GM23248 (cell line): Measurements from ENCODE around the gene FSTL4. TPM values are rescaled to one million over a fixed set of nuclear protein-coding genes. Genes with fewer than 3 reads are reported as not detected.

Experiments
- DNase-seq: peaks from one replicate; pipeline ENCODE4 v3.0.0-alpha.2; 2015
- H2AFZ ChIP-seq: fragments of 200-600 bp; sonication (generic); 2 replicates; pipeline ENCODE4 v1.6.1; 2016; ENCODE audit warnings: antibody characterized with exemption
- H3F3A ChIP-seq: fragments of 200-600 bp; sonication (generic); 2 replicates; pipeline ENCODE4 v1.6.1; 2016; ENCODE audit warnings: mild to moderate bottlenecking, antibody characterized with exemption, mixed run types; ENCODE audit not compliant: insufficient read depth
- H3K27ac ChIP-seq: fragments of 200-600 bp; sonication (generic); 2 replicates; pipeline ENCODE4 v1.5.1; 2016; ENCODE audit warnings: mild to moderate bottlenecking
- H3K27me3 ChIP-seq: fragments of 200-600 bp; sonication (generic); replicated peaks from 2 replicates; pipeline ENCODE4 v1.6.1; 2016; ENCODE audit warnings: mild to moderate bottlenecking; ENCODE audit not compliant: insufficient read depth
- H3K36me3 ChIP-seq: fragments of 200-600 bp; sonication (generic); 2 replicates; pipeline ENCODE4 v1.6.1; 2016; ENCODE audit warnings: low read depth, mild to moderate bottlenecking
- H3K4me1 ChIP-seq: fragments of 200-600 bp; sonication (generic); 2 replicates; pipeline ENCODE4 v1.6.1; 2016; ENCODE audit warnings: mild to moderate bottlenecking; ENCODE audit not compliant: insufficient read depth
- H3K4me2 ChIP-seq: fragments of 200-600 bp; sonication (generic); one replicate; pipeline ENCODE4 v1.6.1; 2016; ENCODE audit warnings: mild to moderate bottlenecking; ENCODE audit not compliant: unreplicated experiment
- H3K4me3 ChIP-seq: fragments of 200-600 bp; sonication (generic); 2 replicates; pipeline ENCODE4 v1.5.1; 2016; ENCODE audit warnings: mild to moderate bottlenecking
- H3K79me2 ChIP-seq: fragments of 200-600 bp; sonication (generic); 2 replicates; pipeline ENCODE4 v1.6.1; 2016; ENCODE audit warnings: mild to moderate bottlenecking; ENCODE audit not compliant: insufficient read depth
- H3K9ac ChIP-seq: fragments of 200-600 bp; sonication (generic); 2 replicates; pipeline ENCODE4 v1.6.1; 2016; ENCODE audit warnings: mild to moderate bottlenecking
- H3K9me2 ChIP-seq: fragments of 200-600 bp; sonication (generic); 2 replicates; pipeline ENCODE4 v1.6.1; 2016; ENCODE audit warnings: mixed run types, mild to moderate bottlenecking, moderate library complexity; ENCODE audit not compliant: insufficient read depth
- H3K9me3 ChIP-seq: fragments of 200-600 bp; sonication (generic); one replicate; pipeline ENCODE4 v1.6.1; 2017; ENCODE audit warnings: low read depth
- H4K20me1 ChIP-seq: fragments of 200-600 bp; sonication (generic); 2 replicates; pipeline ENCODE4 v1.6.0; 2016; ENCODE audit not compliant: insufficient read depth
- EZH2 ChIP-seq: fragments of 200-600 bp; sonication (generic); IDR thresholded peaks from 2 replicates; pipeline ENCODE4 v1.6.1; 2018; ENCODE audit warnings: antibody characterized with exemption, mild to moderate bottlenecking; ENCODE audit not compliant: insufficient read depth, poor library complexity, severe bottlenecking
- EZH2phosphoT487 ChIP-seq: fragments of 200-600 bp; sonication (generic); IDR thresholded peaks from 2 replicates; pipeline ENCODE4 v1.6.1; 2018; ENCODE audit warnings: antibody characterized with exemption, moderate library complexity, mild to moderate bottlenecking, low read depth; ENCODE audit not compliant: insufficient read depth
- WGBS, 2 experiments: methylation state at CpG; one replicate each; pipeline ENCODE4 v1.1.6; 2015 to 2017; ENCODE audit warnings: low lambda C conversion rate in 2 of 2, low coverage in 1 of 2; ENCODE audit errors: missing lambda C conversion rate in 2 of 2; 5-methylcytosine and 5-hydroxymethylcytosine counted together
- in situ Hi-C: fragments of 300-500 bp; cut with MboI; formaldehyde crosslinking; loops from 2 replicates; pipeline ENCODE4 v1.15.0; 2020
- polyA plus RNA-seq: library from polyadenylated mRNA; unstranded; fragments of >200 nt; fragmentation: Nextera tagmentation; extraction: Ambion mirVana; gene quantifications from 2 replicates; pipeline ENCODE4 v1.2.1, GENCODE V29; 2016
- total RNA-seq: library from RNA; depleted of rRNA; stranded (reverse); fragments of >200 nt; shearing (Covaris generic); gene quantifications from 2 replicates; pipeline ENCODE4 v1.2.3, GENCODE V29; 2014

The FSTL4 gene
- total and polyA plus RNA-seq, 2 experiments from 2014 or later, result not detected

DNA sequence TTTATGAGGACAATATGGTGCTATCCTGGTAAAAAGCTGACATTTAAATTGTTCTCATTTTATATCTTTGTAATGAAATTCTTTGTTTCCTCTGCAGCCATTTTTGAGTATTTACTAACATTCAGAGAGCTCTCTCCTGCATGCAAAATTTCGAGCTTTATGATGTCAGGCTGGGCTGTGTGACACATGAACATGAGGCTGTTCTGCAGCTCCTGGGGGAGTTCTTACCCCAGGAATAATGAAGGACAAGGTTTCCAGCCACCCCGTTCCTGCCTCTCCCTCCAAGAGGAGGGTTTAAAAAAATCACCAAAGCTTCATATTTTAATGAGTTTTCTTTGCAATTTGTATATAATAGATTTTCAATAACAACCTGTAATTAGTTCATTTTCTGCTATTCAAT is 308.2 kb downstream of the FSTL4 start:
- no peak overlapping the region for H3K9ac ChIP-seq
- WGBS, 2 experiments, result 13% methylated on average over 2 of the region's 2 CpGs
- in situ Hi-C loops, result no loop called here
- H3K79me2 ChIP-seq, result no peaks in the 10 kb centered on the region
- DNase-seq, result no peak
- no peaks in the 10 kb centered on the region for H3K36me3 ChIP-seq
- no peaks in the 10 kb centered on the region for H3F3A ChIP-seq
- no peak overlapping the region for H3K4me3 ChIP-seq
- no peaks in the 10 kb centered on the region for H3K4me1 ChIP-seq
- no peaks in the 10 kb centered on the region for H4K20me1 ChIP-seq
- TF ChIP-seq EZH2 (no peak), EZH2phosphoT487 (no peak)
- H2AFZ ChIP-seq, result no peak overlapping the region
- H3K9me2 ChIP-seq, result no peaks in the 10 kb centered on the region
- no peak overlapping the region for H3K27ac ChIP-seq
- no peak overlapping the region for H3K4me2 ChIP-seq
- no peaks in the 10 kb centered on the region for H3K9me3 ChIP-seq
- H3K27me3 ChIP-seq, result peaks cover 4% of the 10 kb centered on the region

DNA sequence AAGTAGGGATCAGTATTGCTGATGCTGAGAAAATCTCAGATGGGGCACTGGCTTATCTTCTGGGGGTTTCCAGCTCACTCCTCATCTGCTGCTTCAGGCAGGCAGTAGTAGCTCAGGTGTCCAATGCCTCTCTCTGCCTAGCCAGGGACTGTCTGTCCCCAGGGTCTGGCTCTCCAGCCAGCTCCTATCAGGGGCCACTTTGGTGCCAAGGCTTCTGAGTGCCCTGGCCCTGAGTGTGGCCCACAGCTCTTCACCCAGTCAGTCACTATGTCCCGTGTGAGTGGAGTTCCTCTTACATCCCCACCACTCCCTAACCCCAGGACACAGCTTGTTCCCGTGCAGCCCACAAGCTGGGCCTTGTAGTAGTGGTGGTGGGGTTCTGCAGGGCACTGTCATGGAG is 309.0 kb downstream of the FSTL4 start:
- no peaks in the 10 kb centered on the region for H3K9me3 ChIP-seq
- TF ChIP-seq EZH2 (no peak), EZH2phosphoT487 (no peak)
- no peak overlapping the region for H3K9ac ChIP-seq
- WGBS, 2 experiments, result 32 to 36% methylated on average over 2 of the region's 2 CpGs
- no peaks in the 10 kb centered on the region for H3F3A ChIP-seq
- H4K20me1 ChIP-seq, result no peaks in the 10 kb centered on the region
- no peak overlapping the region for H3K4me3 ChIP-seq
- H3K27me3 ChIP-seq, result peaks cover 4% of the 10 kb centered on the region
- H3K36me3 ChIP-seq, result no peaks in the 10 kb centered on the region
- H3K79me2 ChIP-seq, result no peaks in the 10 kb centered on the region
- no peaks in the 10 kb centered on the region for H3K9me2 ChIP-seq
- DNase-seq, result no peak
- H2AFZ ChIP-seq, result no peak overlapping the region
- in situ Hi-C loops, result no loop called here
- no peaks in the 10 kb centered on the region for H3K4me1 ChIP-seq
- no peak overlapping the region for H3K4me2 ChIP-seq
- no peak overlapping the region for H3K27ac ChIP-seq

DNA sequence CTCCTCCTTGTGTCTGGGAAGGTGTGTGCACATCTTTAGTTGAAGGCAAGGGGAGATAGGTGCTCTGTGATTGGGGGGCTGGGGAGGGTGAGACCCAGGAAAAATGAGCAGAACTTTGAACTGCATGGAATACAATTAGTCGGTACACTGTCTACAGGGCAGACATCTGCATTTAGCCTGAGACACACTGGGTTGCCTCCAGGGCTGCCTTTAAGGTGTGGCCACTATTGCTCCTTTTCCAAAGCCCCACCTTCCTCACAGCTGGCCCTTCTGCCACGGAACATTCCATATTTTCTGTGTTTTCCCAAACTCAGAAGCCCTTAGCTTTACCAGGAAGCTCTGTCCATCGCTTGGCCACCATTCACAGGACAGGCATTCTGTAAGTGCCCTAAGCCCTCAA is 312.6 kb downstream of the FSTL4 start:
- no peak for DNase-seq
- Histone ChIP-seq H3F3A (no peaks in the 10 kb centered on the region), H3K4me3 (no peak overlapping the region), H3K36me3 (no peaks in the 10 kb centered on the region), H3K9me2 (no peaks in the 10 kb centered on the region), H3K27ac (no peak overlapping the region), H3K27me3 (no peaks in the 10 kb centered on the region; the same call in 1 of the 2 replicates), H3K79me2 (no peaks in the 10 kb centered on the region), H3K9me3 (no peaks in the 10 kb centered on the region), H2AFZ (no peak overlapping the region), H4K20me1 (no peaks in the 10 kb centered on the region), H3K4me1 (no peaks in the 10 kb centered on the region), H3K4me2 (no peak overlapping the region), H3K9ac (no peak overlapping the region)
- TF ChIP-seq EZH2phosphoT487 (no peak), EZH2 (no peak)
- 54 to 59% methylated on average over 3 of the region's 3 CpGs for WGBS, 2 experiments
- in situ Hi-C loops, result no loop called here

DNA sequence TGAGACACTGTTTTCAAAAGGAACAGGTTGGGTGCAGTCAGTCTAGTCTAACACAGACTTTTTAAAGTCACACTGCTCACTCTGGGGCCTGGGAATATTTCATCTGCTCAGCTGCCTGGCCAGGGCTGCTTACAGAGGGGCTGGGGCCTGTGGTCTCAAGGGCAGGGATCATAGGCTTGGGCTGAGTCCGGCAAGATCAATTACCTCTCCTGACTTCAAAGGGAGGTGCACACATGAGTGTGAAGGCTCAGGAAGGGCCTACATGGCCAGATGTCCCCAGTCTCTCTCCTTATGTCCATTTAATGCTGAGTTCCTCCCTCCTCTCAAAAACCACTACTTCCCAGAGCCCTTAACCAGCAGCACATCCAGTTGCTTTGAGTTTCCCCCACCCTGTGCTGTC is 313.3 kb downstream of the FSTL4 start:
- Histone ChIP-seq H3F3A (no peaks in the 10 kb centered on the region), H3K4me3 (no peak overlapping the region), H3K27me3 (no peaks in the 10 kb centered on the region; the same call in 1 of the 2 replicates), H3K9ac (no peak overlapping the region), H3K9me2 (no peaks in the 10 kb centered on the region), H2AFZ (no peak overlapping the region), H3K9me3 (no peaks in the 10 kb centered on the region), H3K27ac (no peak overlapping the region), H3K4me1 (no peaks in the 10 kb centered on the region), H3K36me3 (no peaks in the 10 kb centered on the region), H3K79me2 (no peaks in the 10 kb centered on the region), H4K20me1 (no peaks in the 10 kb centered on the region), H3K4me2 (no peak overlapping the region)
- WGBS, 2 experiments, result 38 to 54% methylated on average over 1 of the region's 1 CpG
- in situ Hi-C loops, result no loop called here
- TF ChIP-seq EZH2, result no peak
- TF ChIP-seq EZH2phosphoT487, result no peak
- DNase-seq, result no peak

DNA sequence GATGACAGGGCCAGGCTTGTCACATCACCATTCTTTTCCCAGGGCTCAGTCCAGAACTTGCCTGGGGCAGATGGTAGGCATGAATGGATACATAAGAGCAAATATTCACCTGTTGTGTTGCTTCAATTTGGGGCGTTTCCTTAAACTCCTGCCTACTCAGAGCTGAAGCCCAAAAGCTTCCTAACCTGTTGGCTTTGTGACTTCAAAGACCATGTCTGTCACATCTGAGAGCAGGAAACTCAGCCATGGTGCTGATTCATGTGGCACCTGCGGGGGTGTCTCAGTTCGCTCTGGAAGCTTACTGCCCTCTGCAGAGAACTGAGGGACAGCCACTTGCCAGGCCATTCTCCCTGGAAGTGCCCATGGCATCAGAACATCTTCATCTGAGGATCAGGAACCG is 313.9 kb downstream of the FSTL4 start:
- Histone ChIP-seq H3K36me3 (no peaks in the 10 kb centered on the region), H3F3A (no peaks in the 10 kb centered on the region), H3K9me2 (no peaks in the 10 kb centered on the region), H2AFZ (no peak overlapping the region), H3K79me2 (no peaks in the 10 kb centered on the region), H3K9me3 (no peaks in the 10 kb centered on the region), H3K9ac (no peak overlapping the region), H3K4me1 (no peaks in the 10 kb centered on the region), H3K4me2 (no peak overlapping the region), H3K4me3 (no peak overlapping the region), H3K27ac (no peak overlapping the region), H4K20me1 (no peaks in the 10 kb centered on the region), H3K27me3 (no peaks in the 10 kb centered on the region; the same call in 1 of the 2 replicates)
- TF ChIP-seq EZH2, result no peak
- no peak for TF ChIP-seq EZH2phosphoT487
- in situ Hi-C loops, result no loop called here
- WGBS, 2 experiments, result 51 to 55% methylated on average over 4 of the region's 4 CpGs
- DNase-seq, result no peak
